ENCODE results near the gene KRTAP10-9. TPM values are rescaled to one million over a fixed set of nuclear protein-coding genes. Genes with fewer than 3 reads are reported as not detected.

The KRTAP10-9 gene
- total RNA-seq, 2 experiments from 2014 or later = not detected

GRCh38 chr21:44611551-44611950 is 15.3 kb upstream of the KRTAP10-9 start:
- H3K9me3 Mint-ChIP-seq (ENCODE audit: low read depth) = peaks cover 18% of the 10 kb centered on the region
- POLR2A ChIA-PET = no interaction called here
- peaks cover 6% of the 10 kb centered on the region for H3K4me1 Mint-ChIP-seq
- ATAC-seq (no peak), DNase-seq (no peak)
- H3K4me3 Mint-ChIP-seq = no peak overlapping the region
- H3K27me3 Mint-ChIP-seq = no peaks in the 10 kb centered on the region
- CTCF ChIA-PET = no interaction called here
- intact Hi-C loops (cut with DNase I, micrococcal nuclease) = no loop called here
- H3K36me3 Mint-ChIP-seq (ENCODE audit: low read depth) = peaks cover 8% of the 10 kb centered on the region
- H3K27ac Mint-ChIP-seq = no peak overlapping the region

DNA sequence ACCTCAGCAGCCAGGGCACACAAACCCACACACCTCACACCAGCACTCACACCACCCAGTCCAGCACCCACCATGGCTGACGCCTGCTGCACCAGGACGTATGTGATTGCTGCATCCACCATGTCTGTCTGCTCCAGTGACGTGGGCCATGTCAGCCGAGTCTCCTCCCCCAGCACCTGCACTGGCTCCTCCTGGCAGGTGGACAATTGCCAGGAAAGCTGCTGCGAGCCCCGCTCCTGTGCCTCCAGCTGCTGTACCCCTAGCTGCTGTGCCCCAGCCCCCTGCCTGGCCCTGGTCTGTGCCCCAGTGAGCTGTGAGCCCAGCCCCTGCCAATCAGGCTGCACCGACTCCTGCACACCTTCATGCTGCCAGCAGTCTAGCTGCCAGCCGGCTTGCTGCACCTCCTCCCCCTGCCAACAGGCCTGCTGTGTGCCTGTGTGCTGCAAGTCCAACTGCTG is 14.8 kb upstream of the KRTAP10-9 start, which contains the start of gene KRTAP10-8:
TSS of gene KRTAP10-8 (plus strand) at position 51 of the 458 bp plus-strand sequence. CDS start at position 73, 22 bp downstream.
- H3K27ac Mint-ChIP-seq = no peak within 1 kb of the TSS
- H3K27me3 Mint-ChIP-seq = no peaks in the 10 kb centered on the region

GRCh38 chr21:44612669-44613229 is 14.1 kb upstream of the KRTAP10-9 start:
- Mint-ChIP-seq H3K36me3 (ENCODE audit: low read depth) (peaks cover 8% of the 10 kb centered on the region), H3K27ac (no peak overlapping the region), H3K4me3 (no peak overlapping the region), H3K27me3 (no peaks in the 10 kb centered on the region), H3K4me1 (peaks cover 17% of the 10 kb centered on the region), H3K9me3 (ENCODE audit: low read depth) (peaks cover 18% of the 10 kb centered on the region)
- CTCF ChIA-PET = no interaction called here
- ATAC-seq (no peak), DNase-seq (no peak)
- POLR2A ChIA-PET = no interaction called here
- intact Hi-C loops (cut with DNase I, micrococcal nuclease) = no loop called here

More for the DNA sequence above, 14.8 kb upstream of the KRTAP10-9 start, which contains the start of gene KRTAP10-8:
- peaks cover 18% of the 10 kb centered on the region for H3K9me3 Mint-ChIP-seq (ENCODE audit: low read depth)
- DNase-seq (no peak), ATAC-seq (no peak)
- POLR2A ChIA-PET = no interaction called here
- H3K4me3 Mint-ChIP-seq = no peak within 1 kb of the TSS
- H3K36me3 Mint-ChIP-seq (ENCODE audit: low read depth) = peaks cover 8% of the 10 kb centered on the region
- H3K4me1 Mint-ChIP-seq = peaks cover 11% of the 10 kb centered on the region
- CTCF ChIA-PET = no interaction called here
- intact Hi-C loops (cut with DNase I, micrococcal nuclease) = no loop called here

- Mint-ChIP-seq H3K4me1 (peaks cover 26% of the 10 kb centered on the region), H3K27me3 (no peaks in the 10 kb centered on the region), H3K4me3 (no peak overlapping the region), H3K36me3 (ENCODE audit: low read depth) (peaks cover 8% of the 10 kb centered on the region), H3K27ac (no peak overlapping the region), H3K9me3 (ENCODE audit: low read depth) (peaks cover 21% of the 10 kb centered on the region)
- intact Hi-C loops (cut with DNase I, micrococcal nuclease) = no loop called here
- DNase-seq (no peak), ATAC-seq (no peak)
- ChIA-PET POLR2A (no interaction called here), CTCF (no interaction called here)
Measured at GRCh38 chr21:44613386-44614155, 13.3 kb upstream of the KRTAP10-9 start.

GRCh38 chr21:44614161-44614631 is 12.7 kb upstream of the KRTAP10-9 start:
- H3K4me1 Mint-ChIP-seq = peaks cover 32% of the 10 kb centered on the region
- DNase-seq (no peak), ATAC-seq (no peak)
- H3K27ac Mint-ChIP-seq = no peak overlapping the region
- no peak overlapping the region for H3K4me3 Mint-ChIP-seq
- intact Hi-C loops (cut with DNase I, micrococcal nuclease) = no loop called here
- peaks cover 19% of the 10 kb centered on the region for H3K9me3 Mint-ChIP-seq (ENCODE audit: low read depth)
- H3K27me3 Mint-ChIP-seq = no peaks in the 10 kb centered on the region
- CTCF ChIA-PET = no interaction called here
- POLR2A ChIA-PET = no interaction called here
- peaks cover 13% of the 10 kb centered on the region for H3K36me3 Mint-ChIP-seq (ENCODE audit: low read depth)

DNA sequence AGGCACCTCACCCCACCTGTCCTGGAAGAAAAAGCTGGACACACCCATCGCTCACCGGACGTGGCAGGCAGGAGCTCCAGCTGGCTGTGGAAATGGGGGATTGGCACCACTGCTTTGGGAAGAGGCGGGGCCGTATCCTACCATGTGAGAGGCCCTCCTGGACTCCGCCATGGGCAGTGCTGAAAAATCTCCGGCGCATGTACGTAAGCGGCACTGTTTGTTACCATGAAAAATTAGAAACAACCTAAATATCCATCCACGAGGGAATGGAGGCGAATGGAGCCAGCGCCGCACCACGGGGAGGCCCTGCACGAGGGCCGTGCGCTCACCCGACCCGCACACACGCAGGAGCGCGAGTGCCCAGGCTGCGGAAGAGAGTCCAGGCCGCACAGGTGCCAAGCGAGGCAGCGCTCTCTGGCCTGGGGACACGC is 11.9 kb upstream of the KRTAP10-9 start:
- Mint-ChIP-seq H3K27me3 (no peaks in the 10 kb centered on the region), H3K36me3 (ENCODE audit: low read depth) (peaks cover 18% of the 10 kb centered on the region), H3K4me3 (no peak overlapping the region), H3K27ac (no peak overlapping the region), H3K9me3 (ENCODE audit: low read depth) (peaks cover 20% of the 10 kb centered on the region), H3K4me1 (peaks cover 39% of the 10 kb centered on the region)
- no peak for ATAC-seq
- CTCF ChIA-PET = no interaction called here
- intact Hi-C loops (cut with DNase I, micrococcal nuclease) = loop anchor here (5.0 kb wide), 2 partner anchors 37 to 68 kb away; partner anchors contain the start of gene KRTAP12-4 (in 1 of the 2)
- POLR2A ChIA-PET = no interaction called here
- DNase-seq = no peak

DNA sequence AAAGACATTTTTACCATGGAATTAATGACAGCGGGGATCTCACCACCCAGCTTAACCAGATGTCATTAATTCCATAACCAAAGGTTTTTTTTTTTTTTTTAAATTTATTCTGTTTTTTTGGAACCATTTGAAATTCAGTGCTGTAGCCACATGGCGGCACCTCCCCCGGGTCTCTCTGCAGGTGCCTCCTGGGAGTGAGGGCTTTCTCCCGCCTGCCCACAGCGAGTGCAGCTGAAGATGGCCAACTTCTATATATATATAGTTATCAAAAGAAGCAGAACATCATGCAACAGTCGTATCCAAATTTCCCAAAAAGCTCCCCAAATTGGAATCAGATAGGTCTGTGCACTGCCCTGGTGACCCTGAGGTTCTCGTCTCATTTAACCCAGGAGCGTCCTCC is 11.4 kb upstream of the KRTAP10-9 start:
- Mint-ChIP-seq H3K4me3 (no peak overlapping the region), H3K9me3 (ENCODE audit: low read depth) (peaks cover 22% of the 10 kb centered on the region), H3K4me1 (peaks cover 41% of the 10 kb centered on the region), H3K27ac (no peak overlapping the region), H3K27me3 (no peaks in the 10 kb centered on the region), H3K36me3 (ENCODE audit: low read depth) (peaks cover 20% of the 10 kb centered on the region)
- CTCF ChIA-PET = no interaction called here
- DNase-seq (no peak), ATAC-seq (no peak)
- POLR2A ChIA-PET = no interaction called here
- intact Hi-C loops (cut with DNase I, micrococcal nuclease) = loop anchor here (5.0 kb wide), 2 partner anchors 37 to 68 kb away; partner anchors contain the start of gene KRTAP12-4 (in 1 of the 2)

GRCh38 chr21:44615911-44616590 is 10.8 kb upstream of the KRTAP10-9 start:
- Mint-ChIP-seq H3K4me1 (peaks cover 45% of the 10 kb centered on the region), H3K9me3 (ENCODE audit: low read depth) (peaks cover 23% of the 10 kb centered on the region), H3K27ac (no peak overlapping the region), H3K36me3 (ENCODE audit: low read depth) (peaks cover 21% of the 10 kb centered on the region), H3K4me3 (no peak overlapping the region), H3K27me3 (no peaks in the 10 kb centered on the region)
- intact Hi-C loops (cut with DNase I, micrococcal nuclease) = loop anchor here (5.0 kb wide), 2 partner anchors 36 to 69 kb away; partner anchors contain the start of gene KRTAP12-4 (in 1 of the 2)
- no peak for ATAC-seq
- no peak for DNase-seq
- CTCF ChIA-PET = no interaction called here
- POLR2A ChIA-PET = no interaction called here

DNA sequence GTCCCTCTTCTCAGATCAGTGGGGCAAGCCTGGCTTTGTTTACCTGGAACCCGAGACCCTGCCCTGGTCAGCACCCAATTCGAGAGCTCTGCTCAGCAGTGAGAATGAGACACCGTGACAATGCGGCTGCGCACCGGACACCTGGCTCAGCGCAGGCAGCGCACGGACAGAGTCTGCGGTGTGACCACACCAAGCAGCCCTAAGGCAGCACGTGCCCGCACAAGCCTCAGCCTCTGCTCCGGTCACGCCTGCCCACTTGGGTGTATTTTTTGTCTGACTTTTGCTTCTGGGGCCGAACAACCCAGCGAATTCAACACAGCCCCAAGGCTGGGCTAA is 10.3 kb upstream of the KRTAP10-9 start:
- DNase-seq = no peak
- intact Hi-C loops (cut with DNase I, micrococcal nuclease) = loop anchor here (5.0 kb wide), 2 partner anchors 36 to 69 kb away; partner anchors contain the start of gene KRTAP12-4 (in 1 of the 2)
- CTCF ChIA-PET = no interaction called here

GRCh38 chr21:44617071-44617501 is 9.8 kb upstream of the KRTAP10-9 start:
- intact Hi-C loops (cut with DNase I, micrococcal nuclease) = loop anchor here (5.0 kb wide), 2 partner anchors 35 to 70 kb away; partner anchors contain the start of gene KRTAP12-4 (in 1 of the 2)
- no peak for DNase-seq
- Mint-ChIP-seq H3K27me3 (no peaks in the 10 kb centered on the region), H3K4me1 (peaks cover 45% of the 10 kb centered on the region), H3K4me3 (no peak overlapping the region), H3K36me3 (ENCODE audit: low read depth) (peaks cover 21% of the 10 kb centered on the region), H3K9me3 (ENCODE audit: low read depth) (peaks cover 20% of the 10 kb centered on the region), H3K27ac (no peak overlapping the region)
- POLR2A ChIA-PET = no interaction called here
- CTCF ChIA-PET = no interaction called here
- ATAC-seq = no peak

More for the DNA sequence above, 10.3 kb upstream of the KRTAP10-9 start:
- ATAC-seq = no peak
- POLR2A ChIA-PET = no interaction called here
- Mint-ChIP-seq H3K9me3 (ENCODE audit: low read depth) (peaks cover 20% of the 10 kb centered on the region), H3K27ac (no peak overlapping the region), H3K4me3 (no peak overlapping the region), H3K36me3 (ENCODE audit: low read depth) (peaks cover 21% of the 10 kb centered on the region), H3K4me1 (peaks cover 45% of the 10 kb centered on the region), H3K27me3 (no peaks in the 10 kb centered on the region)

DNA sequence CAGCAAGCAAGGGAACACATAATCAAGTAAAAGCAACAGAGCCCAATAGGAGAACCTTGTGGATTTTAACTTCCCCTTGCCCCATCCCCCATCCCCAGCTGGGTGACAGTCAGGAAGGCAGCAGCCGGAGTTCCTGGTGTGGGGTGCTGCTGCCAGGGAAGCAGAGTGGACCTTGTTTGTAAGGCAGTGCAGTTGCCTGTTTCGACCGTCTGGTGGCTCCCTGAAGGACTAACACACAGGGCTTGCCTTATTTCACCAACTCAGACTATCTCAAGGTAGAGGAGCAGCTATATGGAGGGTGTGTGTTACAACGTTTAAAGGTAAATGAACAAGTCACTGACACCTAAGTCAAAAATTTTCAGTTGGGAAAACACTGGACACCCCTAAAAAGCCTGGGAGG is 8.4 kb upstream of the KRTAP10-9 start:
- intact Hi-C loops (cut with DNase I, micrococcal nuclease) = loop anchor here (5.0 kb wide), 2 partner anchors 34 to 71 kb away; partner anchors contain the start of gene KRTAP12-4 (in 1 of the 2)
- ChIA-PET CTCF (interaction anchor here (0.8 kb wide), 1 partner anchor 9 kb away, joined by 3 read pairs; no protein-coding TSS in a partner anchor), POLR2A (interaction anchor here (1.0 kb wide), 1 partner anchor 254 kb away, joined by 3 read pairs; no protein-coding TSS in a partner anchor)
- Mint-ChIP-seq H3K4me3 (peak overlapping the region; percentile 18), H3K27ac (peak overlapping the region; percentile 90), H3K9me3 (ENCODE audit: low read depth) (peaks cover 31% of the 10 kb centered on the region), H3K36me3 (ENCODE audit: low read depth) (peaks cover 21% of the 10 kb centered on the region), H3K4me1 (peaks cover 45% of the 10 kb centered on the region), H3K27me3 (no peaks in the 10 kb centered on the region)
- DNase-seq = peak; percentile 27
- ATAC-seq = peak; percentile 64

All from activated CD4-positive, alpha-beta T cell treated with anti-CD3 and anti-CD28 coated beads for 36 hours (primary cell).